Heart left ventricle (tissue), 13 donors: ENCODE measurements around the gene TNS3.

Source experiments
- POLR2A ChIP-seq, 2 donors: fragments of 450-650 bp; IDR thresholded peaks; one replicate each; pipeline ENCODE4 v1.6.1; 2017; ENCODE audit warnings: antibody characterized with exemption in 2 of 2, mild to moderate bottlenecking in 2 of 2, moderate library complexity in 2 of 2
- TF ChIP-seq, protein P1 (sequence below), 12 donors: fragments of 200-600 bp; sonication (generic) in 4 of 12; IDR thresholded peaks; one replicate each; pipeline versions ENCODE4 v1.5.0 to v1.8.0; 2018 to 2022; ENCODE audit warnings: antibody characterized with exemption in 12 of 12, mild to moderate bottlenecking in 5 of 12
- donor health status: ischemic (EF 13 %, LVEDD 7.1; RV severe dilation, severe dysfunction).
- donor health status: DM: no; HTN: yes; CAD: no.
- donor health status: DM: no; HTN: no; CAD: no.
- donor health status: ischemic (EF 25% LVEDD 6.9; RV normal size, moderate dysfunction).
- donor health status: ischemic (EF 25% LVEDD 5.7; RV mildly dilated, moderate dysfunction).
- donor health status: ischemic (EF 35%, LVEDD 5.7; RV mildly dilated, moderate dysfunction).
- donor health status: nonischemic (EF 11% LVEDD 7.7; RV severe dilation, severe dysfunction).
- donor health status: DM: yes; HTN: yes; CAD: no.
- donor health status: PGD.
- donor health status: ischemic (EF 29% LVEDD 5.4; RV normal size, mild dysfunction).
- donor health status: nonischemic (EF 23%, LVEDD 6.1; RV moderate dilation, normal function).

DNA sequence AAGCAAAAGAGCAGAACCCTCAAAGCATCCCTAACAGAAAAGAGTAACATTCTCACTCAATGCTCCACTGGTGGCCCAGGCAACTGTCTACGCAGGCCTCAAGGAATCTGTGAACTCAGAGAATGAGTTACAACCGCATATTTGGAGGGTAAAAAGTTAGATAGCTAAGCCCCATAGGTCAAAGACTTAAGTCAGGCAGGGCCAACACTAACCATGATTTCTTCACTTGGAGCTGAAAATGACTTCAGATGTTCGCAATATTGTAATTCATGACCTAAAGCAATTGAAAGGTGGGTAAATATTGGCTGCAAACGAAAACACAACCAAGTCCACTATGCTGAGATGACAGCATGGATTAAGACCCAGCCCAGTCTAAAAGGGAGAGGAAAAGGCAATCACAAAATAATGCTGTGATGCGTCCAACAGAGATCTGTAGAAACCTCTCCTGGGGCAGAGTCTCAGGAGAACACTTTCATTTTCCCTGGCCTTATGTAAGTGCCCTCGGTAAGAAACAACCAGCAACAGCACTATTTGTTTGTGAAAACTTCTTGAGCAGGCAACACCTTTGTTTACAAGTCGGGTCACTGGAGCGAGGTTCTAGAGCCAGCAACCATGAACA, 176.5 kb downstream of the TNS3 start:
- TF ChIP-seq, protein P1, sequence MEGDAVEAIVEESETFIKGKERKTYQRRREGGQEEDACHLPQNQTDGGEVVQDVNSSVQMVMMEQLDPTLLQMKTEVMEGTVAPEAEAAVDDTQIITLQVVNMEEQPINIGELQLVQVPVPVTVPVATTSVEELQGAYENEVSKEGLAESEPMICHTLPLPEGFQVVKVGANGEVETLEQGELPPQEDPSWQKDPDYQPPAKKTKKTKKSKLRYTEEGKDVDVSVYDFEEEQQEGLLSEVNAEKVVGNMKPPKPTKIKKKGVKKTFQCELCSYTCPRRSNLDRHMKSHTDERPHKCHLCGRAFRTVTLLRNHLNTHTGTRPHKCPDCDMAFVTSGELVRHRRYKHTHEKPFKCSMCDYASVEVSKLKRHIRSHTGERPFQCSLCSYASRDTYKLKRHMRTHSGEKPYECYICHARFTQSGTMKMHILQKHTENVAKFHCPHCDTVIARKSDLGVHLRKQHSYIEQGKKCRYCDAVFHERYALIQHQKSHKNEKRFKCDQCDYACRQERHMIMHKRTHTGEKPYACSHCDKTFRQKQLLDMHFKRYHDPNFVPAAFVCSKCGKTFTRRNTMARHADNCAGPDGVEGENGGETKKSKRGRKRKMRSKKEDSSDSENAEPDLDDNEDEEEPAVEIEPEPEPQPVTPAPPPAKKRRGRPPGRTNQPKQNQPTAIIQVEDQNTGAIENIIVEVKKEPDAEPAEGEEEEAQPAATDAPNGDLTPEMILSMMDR (IDR thresholded peaks at IDR 0.05) = no peak
- no peak for TF ChIP-seq POLR2A (IDR thresholded peaks at IDR 0.05)
